ENCODE measurements around the gene LRRFIP1.
A peak's percentile ranks its signal among the peaks of the same experiment; 100 is the strongest.

LRRFIP1 gene

DNA sequence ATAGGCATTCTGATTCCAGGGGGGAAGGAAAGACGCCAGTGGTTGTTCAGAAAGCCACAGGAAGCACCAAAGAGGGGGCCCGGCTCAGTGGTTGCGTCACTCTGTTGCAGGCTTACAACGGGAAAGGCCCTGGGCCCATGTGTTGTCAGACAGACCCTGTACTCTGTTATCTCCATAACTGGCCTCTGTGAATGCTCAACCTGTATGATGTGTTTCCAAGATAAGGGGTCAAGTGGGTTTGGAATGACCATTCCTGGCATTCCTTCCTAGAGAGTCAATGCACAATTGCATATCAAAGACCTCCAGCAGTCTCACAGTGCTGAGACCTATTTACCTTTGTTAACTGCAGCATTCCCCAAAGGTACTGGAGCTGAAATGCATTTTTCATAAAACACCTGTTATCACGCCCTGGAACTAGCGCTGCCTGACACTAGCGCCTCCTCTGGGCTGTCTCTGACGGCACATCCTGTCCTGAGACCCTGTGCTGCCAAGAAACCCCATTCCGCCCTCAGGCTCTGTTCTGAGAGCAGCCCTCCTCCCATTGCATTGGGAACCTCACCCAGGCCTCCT, 13.2 kb upstream of the LRRFIP1 start:
- H3K4me1 ChIP-seq (ENCODE audit: control insufficient read depth, insufficient read depth, low read length): peaks cover 38% of the 10 kb centered on the region
- H3K9me3 ChIP-seq (replicated peaks; ENCODE audit: low read length): no peaks in the 10 kb centered on the region
- H3K4me2 ChIP-seq (ENCODE audit: low read length): no peak overlapping the region
- no peak overlapping the region for H3K9ac ChIP-seq (ENCODE audit: low read depth, low read length)
- no peaks in the 10 kb centered on the region for H3K27me3 ChIP-seq (ENCODE audit: control insufficient read depth, insufficient read depth, low read length)
- no peak overlapping the region for H3K4me3 ChIP-seq (ENCODE audit: low read length)
- H3K36me3 ChIP-seq (ENCODE audit: insufficient read depth, low read length): no peaks in the 10 kb centered on the region

- no peaks in the 10 kb centered on the region for H3K36me3 ChIP-seq (ENCODE audit: insufficient read depth, low read length)
- peak overlapping the region; percentile 59 for H3K4me2 ChIP-seq (ENCODE audit: low read length)
- peaks cover 38% of the 10 kb centered on the region for H3K4me1 ChIP-seq (ENCODE audit: control insufficient read depth, insufficient read depth, low read length)
- no peaks in the 10 kb centered on the region for H3K27me3 ChIP-seq (ENCODE audit: control insufficient read depth, insufficient read depth, low read length)
- H3K4me3 ChIP-seq (ENCODE audit: low read length): peak overlapping the region; percentile 46
- peak overlapping the region; percentile 82 for H3K9ac ChIP-seq (ENCODE audit: low read depth, low read length)
- H3K9me3 ChIP-seq (replicated peaks; ENCODE audit: low read length): no peaks in the 10 kb centered on the region
Measured at GRCh38 chr2:237615631-237616249, 11.6 kb upstream of the LRRFIP1 start.

- Histone ChIP-seq H3K36me3 (ENCODE audit: insufficient read depth, low read length) (no peaks in the 10 kb centered on the region), H3K4me3 (ENCODE audit: low read length) (peak overlapping the region; percentile 46), H3K27me3 (ENCODE audit: control insufficient read depth, insufficient read depth, low read length) (no peaks in the 10 kb centered on the region), H3K9ac (ENCODE audit: low read depth, low read length) (peak overlapping the region; percentile 82), H3K4me2 (ENCODE audit: low read length) (peak overlapping the region; percentile 59), H3K4me1 (ENCODE audit: control insufficient read depth, insufficient read depth, low read length) (peaks cover 38% of the 10 kb centered on the region), H3K9me3 (replicated peaks; ENCODE audit: low read length) (no peaks in the 10 kb centered on the region)
Measured at GRCh38 chr2:237616373-237616733, 11.0 kb upstream of the LRRFIP1 start.

- Histone ChIP-seq H3K4me2 (ENCODE audit: low read length) (peak overlapping the region; percentile 59), H3K9me3 (replicated peaks; ENCODE audit: low read length) (no peaks in the 10 kb centered on the region), H3K27me3 (ENCODE audit: control insufficient read depth, insufficient read depth, low read length) (no peaks in the 10 kb centered on the region), H3K4me1 (ENCODE audit: control insufficient read depth, insufficient read depth, low read length) (peaks cover 38% of the 10 kb centered on the region), H3K4me3 (ENCODE audit: low read length) (peak overlapping the region; percentile 46), H3K9ac (ENCODE audit: low read depth, low read length) (peak overlapping the region; percentile 82), H3K36me3 (ENCODE audit: insufficient read depth, low read length) (no peaks in the 10 kb centered on the region)
Measured at GRCh38 chr2:237616734-237617586, 10.4 kb upstream of the LRRFIP1 start.

DNA sequence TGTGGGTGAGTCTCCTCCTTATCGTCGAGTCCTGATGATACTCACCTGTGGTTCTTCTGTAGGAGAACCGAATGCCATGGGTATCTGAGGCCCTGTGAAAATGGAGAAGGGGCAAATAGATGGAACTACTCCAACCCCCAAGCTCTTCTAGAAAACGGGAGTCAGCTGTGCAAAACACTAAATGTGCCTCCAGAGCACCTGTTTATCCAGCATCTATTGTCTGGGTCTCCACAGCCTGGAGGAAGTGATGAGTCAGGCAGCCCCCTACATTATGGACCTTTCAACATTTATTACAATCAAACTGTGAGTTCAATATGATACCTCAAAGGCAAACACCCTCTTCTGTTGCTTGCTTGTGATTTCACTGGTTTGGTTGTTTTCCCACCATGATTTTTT, 9.8 kb upstream of the LRRFIP1 start:
- H3K9me3 ChIP-seq (replicated peaks; ENCODE audit: low read length): no peaks in the 10 kb centered on the region
- peak overlapping the region; percentile 82 for H3K9ac ChIP-seq (ENCODE audit: low read depth, low read length)
- peaks cover 38% of the 10 kb centered on the region for H3K4me1 ChIP-seq (ENCODE audit: control insufficient read depth, insufficient read depth, low read length)
- H3K4me2 ChIP-seq (ENCODE audit: low read length): peak overlapping the region; percentile 59
- no peaks in the 10 kb centered on the region for H3K27me3 ChIP-seq (ENCODE audit: control insufficient read depth, insufficient read depth, low read length)
- no peak overlapping the region for H3K4me3 ChIP-seq (ENCODE audit: low read length)
- no peaks in the 10 kb centered on the region for H3K36me3 ChIP-seq (ENCODE audit: insufficient read depth, low read length)

DNA sequence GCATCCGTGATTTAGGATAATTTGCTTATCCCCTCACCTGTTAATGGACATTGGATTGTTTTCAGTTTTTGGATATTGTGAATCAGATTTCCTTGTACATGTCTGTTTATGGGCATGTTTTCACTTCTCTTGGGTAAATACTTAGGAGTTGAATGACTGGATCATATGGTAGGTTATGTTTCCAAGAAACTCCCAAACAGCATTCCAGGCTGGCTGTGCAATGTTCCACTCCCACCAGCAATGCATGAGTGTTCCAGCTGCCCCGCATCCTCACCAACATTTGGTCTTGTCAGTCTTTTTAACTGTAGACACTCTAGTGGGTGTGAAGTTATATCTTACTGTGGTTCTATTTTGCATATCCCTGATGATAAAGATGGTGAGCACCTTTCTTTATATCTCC, 8.9 kb upstream of the LRRFIP1 start:
- H3K27me3 ChIP-seq (ENCODE audit: control insufficient read depth, insufficient read depth, low read length): no peaks in the 10 kb centered on the region

DNA sequence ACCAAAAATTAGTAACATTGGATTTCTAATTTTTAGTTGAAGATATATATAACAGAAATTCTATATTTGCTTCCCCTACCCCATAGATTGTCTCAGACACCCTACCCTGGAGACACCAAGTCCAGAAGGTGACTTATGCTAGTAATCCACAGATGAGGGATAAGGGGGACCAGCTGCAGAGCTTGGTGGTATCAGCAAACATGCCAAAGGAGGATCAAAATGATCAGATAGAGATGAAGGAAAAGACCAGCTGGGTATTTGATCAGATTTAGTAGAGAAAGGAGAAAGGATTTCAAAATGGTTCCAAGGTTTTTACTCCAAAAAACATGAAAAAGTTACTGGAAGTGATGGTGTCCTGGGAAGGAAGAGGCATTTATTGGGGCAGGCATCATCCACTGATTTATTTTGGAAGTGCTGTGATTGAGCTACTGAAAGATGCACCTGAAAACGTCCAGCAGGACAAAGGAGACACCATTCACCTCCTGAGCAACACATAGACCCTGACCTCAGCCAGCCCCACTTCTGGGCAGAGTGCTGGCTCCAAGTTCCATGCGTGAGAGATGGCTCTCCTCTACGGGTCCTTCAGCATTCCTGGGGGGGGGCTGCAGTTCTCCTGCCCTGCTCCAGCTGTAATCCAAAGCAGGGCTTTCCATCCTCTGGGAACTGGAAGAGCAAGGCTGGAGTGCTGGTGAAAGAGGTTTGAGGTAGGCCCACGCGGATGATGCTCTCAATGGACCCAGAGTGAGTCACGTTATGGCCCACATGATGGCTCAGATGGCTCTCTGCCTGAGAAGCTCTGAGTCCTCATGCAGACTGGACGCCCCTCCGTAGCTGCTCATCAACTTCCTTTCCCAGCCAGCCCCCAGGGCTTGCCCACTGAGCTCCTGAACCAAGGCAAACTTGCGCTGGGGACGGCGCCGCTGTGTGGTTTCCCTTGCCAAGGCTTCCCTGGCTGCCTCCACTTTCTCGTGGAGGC, 3.7 kb upstream of the LRRFIP1 start:
- H3K9ac ChIP-seq (ENCODE audit: low read depth, low read length): no peak overlapping the region
- H3K36me3 ChIP-seq (ENCODE audit: insufficient read depth, low read length): no peaks in the 10 kb centered on the region
- no peaks in the 10 kb centered on the region for H3K27me3 ChIP-seq (ENCODE audit: control insufficient read depth, insufficient read depth, low read length)
- no peak overlapping the region for H3K4me3 ChIP-seq (ENCODE audit: low read length)
- peaks cover 32% of the 10 kb centered on the region for H3K4me1 ChIP-seq (ENCODE audit: control insufficient read depth, insufficient read depth, low read length)
- H3K4me2 ChIP-seq (ENCODE audit: low read length): no peak overlapping the region
- H3K9me3 ChIP-seq (replicated peaks; ENCODE audit: low read length): no peaks in the 10 kb centered on the region

More for the DNA sequence above, 8.9 kb upstream of the LRRFIP1 start:
- peak overlapping the region; percentile 4 for H3K9ac ChIP-seq (ENCODE audit: low read depth, low read length)
- H3K4me2 ChIP-seq (ENCODE audit: low read length): no peak overlapping the region
- peaks cover 38% of the 10 kb centered on the region for H3K4me1 ChIP-seq (ENCODE audit: control insufficient read depth, insufficient read depth, low read length)
- H3K9me3 ChIP-seq (replicated peaks; ENCODE audit: low read length): no peaks in the 10 kb centered on the region
- no peak overlapping the region for H3K4me3 ChIP-seq (ENCODE audit: low read length)
- H3K36me3 ChIP-seq (ENCODE audit: insufficient read depth, low read length): no peaks in the 10 kb centered on the region

GRCh38 chr2:237624565-237624964, 2.8 kb upstream of the LRRFIP1 start:
- H3K27me3 ChIP-seq (ENCODE audit: control insufficient read depth, insufficient read depth, low read length): no peaks in the 10 kb centered on the region
- no peak overlapping the region for H3K4me3 ChIP-seq (ENCODE audit: low read length)
- H3K36me3 ChIP-seq (ENCODE audit: insufficient read depth, low read length): no peaks in the 10 kb centered on the region
- H3K9me3 ChIP-seq (replicated peaks; ENCODE audit: low read length): no peaks in the 10 kb centered on the region
- H3K4me2 ChIP-seq (ENCODE audit: low read length): no peak overlapping the region
- no peak overlapping the region for H3K9ac ChIP-seq (ENCODE audit: low read depth, low read length)
- peaks cover 36% of the 10 kb centered on the region for H3K4me1 ChIP-seq (ENCODE audit: control insufficient read depth, insufficient read depth, low read length)

DNA sequence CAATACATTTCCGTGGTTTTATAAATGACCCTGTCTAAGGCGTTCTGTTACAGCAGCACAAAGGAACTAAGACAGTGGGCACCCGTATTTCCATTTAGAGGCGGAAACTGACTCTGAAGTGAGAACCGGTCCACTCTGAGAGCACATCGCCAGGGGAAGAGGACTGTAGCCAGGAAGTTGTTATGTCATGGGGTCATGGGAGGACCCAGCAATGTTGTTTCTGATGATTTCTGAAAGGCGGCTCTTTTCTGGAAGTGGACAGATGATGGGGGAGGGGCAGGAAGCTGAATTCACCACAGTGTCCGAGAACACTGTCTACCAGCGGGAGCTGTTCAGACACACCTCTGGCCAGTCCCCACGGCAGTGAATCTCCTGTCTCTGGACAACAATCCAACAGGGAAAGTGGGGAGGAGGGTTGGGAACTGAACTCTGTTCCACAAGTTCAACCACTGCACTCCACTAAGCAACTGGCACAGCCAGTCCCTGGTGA, 2.1 kb upstream of the LRRFIP1 start:
- Histone ChIP-seq H3K4me2 (ENCODE audit: low read length) (peak overlapping the region; percentile 91), H3K4me3 (ENCODE audit: low read length) (peak overlapping the region; percentile 5), H3K9ac (ENCODE audit: low read depth, low read length) (peak overlapping the region; percentile 53), H3K36me3 (ENCODE audit: insufficient read depth, low read length) (no peaks in the 10 kb centered on the region), H3K9me3 (replicated peaks; ENCODE audit: low read length) (no peaks in the 10 kb centered on the region), H3K4me1 (ENCODE audit: control insufficient read depth, insufficient read depth, low read length) (peaks cover 41% of the 10 kb centered on the region), H3K27me3 (ENCODE audit: control insufficient read depth, insufficient read depth, low read length) (no peaks in the 10 kb centered on the region)

GRCh38 chr2:237625777-237626176, 1.6 kb upstream of the LRRFIP1 start:
- peak overlapping the region; percentile 27 for H3K4me3 ChIP-seq (ENCODE audit: low read length)
- H3K9ac ChIP-seq (ENCODE audit: low read depth, low read length): peak overlapping the region; percentile 53
- no peaks in the 10 kb centered on the region for H3K27me3 ChIP-seq (ENCODE audit: control insufficient read depth, insufficient read depth, low read length)
- H3K9me3 ChIP-seq (replicated peaks; ENCODE audit: low read length): no peaks in the 10 kb centered on the region
- H3K4me1 ChIP-seq (ENCODE audit: control insufficient read depth, insufficient read depth, low read length): peaks cover 45% of the 10 kb centered on the region
- H3K4me2 ChIP-seq (ENCODE audit: low read length): peak overlapping the region; percentile 91
- peaks cover 4% of the 10 kb centered on the region for H3K36me3 ChIP-seq (ENCODE audit: insufficient read depth, low read length)

Measured in skeletal muscle satellite cell (primary cell).